Measurements from ENCODE around the gene SRSF2. TPM values are rescaled to one million over a fixed set of nuclear protein-coding genes. Genes with fewer than 3 reads are reported as not detected.
A peak's percentile ranks its signal among the peaks of the same experiment; 100 is the strongest.
"Not testable (repeated sequence)": the region's sequence is repeated elsewhere in the genome, so short reads cannot be mapped to it uniquely, and the experiment has no call there.

SRSF2 gene
- total RNA-seq, 2 donors from 2014 or later = 242 to 351 TPM

DNA sequence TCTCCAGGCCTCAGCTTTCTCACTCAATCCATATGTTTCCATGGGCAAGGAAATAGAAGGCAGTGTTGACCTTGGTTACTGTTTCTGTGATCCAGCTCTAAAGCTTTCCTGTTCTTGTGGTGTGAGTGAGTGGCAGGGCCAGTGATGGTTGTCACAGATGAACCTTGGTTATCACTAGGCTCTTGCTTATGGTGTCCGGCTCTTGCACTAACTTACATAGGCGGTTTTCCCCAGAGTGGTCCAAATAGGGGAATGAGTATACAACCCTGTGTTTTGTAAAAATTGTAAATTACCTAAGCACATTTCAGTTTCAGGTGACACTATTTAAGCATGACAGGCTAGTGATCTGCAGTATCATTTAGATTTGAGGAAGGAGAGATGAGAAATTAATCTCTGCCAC lies 7.6 kb upstream of the SRSF2 start:
- Mint-ChIP-seq H3K9me3 (no peaks in the 10 kb centered on the region), H3K36me3 (peaks cover 0 to 36% of the 10 kb centered on the region in 2 donors), H3K27ac (no peak overlapping the region)
- ATAC-seq = peak; percentile 40 to 60
- DNase-seq (ENCODE audit: low spot score in 2 of 2) = no peak

GRCh38 chr17:76742958-76743357 lies 5.8 kb upstream of the SRSF2 start:
- Mint-ChIP-seq H3K36me3 (peaks cover 10 to 36% of the 10 kb centered on the region in 2 donors), H3K27ac (peak overlapping the region in 1 of 2 donors; percentile 9), H3K9me3 (no peaks in the 10 kb centered on the region)
- ATAC-seq = peak; percentile 63 to 77
- DNase-seq (ENCODE audit: low spot score in 2 of 2) = no peak

DNA sequence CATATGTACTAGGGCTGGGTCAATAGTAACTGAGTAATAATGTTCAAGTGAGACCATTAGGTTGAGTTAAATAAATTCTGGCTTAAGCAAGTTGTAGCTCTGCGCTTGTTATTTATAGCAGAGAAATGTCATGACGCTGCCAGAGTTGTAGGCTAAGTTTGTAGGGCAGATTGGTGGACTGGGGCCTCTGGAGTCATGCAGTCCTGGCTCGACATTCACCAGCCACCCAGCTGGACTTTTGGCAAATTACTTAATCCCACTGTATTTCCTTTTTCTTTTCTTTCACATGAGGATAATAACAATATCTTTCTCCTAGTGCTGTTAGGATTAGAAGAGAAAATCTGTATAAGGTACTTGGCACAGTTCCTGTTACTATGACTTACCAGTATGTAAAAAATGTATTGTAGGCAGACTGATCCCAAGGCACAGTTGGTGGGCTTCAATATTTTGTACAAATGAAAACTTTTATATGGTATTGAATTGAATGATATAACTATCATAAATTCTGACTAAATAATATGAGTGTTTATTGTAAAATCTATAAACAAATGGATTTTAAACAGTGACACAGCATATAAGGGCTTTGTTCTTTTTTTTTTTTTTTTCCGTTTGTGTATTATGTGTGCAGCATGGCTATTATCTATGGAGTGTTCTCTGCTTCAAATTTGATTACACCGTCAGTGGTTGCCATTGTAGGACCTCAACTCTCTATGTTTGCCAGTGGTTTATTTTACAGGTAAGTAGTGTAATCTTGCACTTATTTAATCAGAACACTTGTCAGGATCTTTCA lies 3.4 kb upstream of the SRSF2 start:
- Mint-ChIP-seq H3K36me3 (peaks cover 20 to 30% of the 10 kb centered on the region in 2 donors), H3K27ac (no peak overlapping the region), H3K9me3 (no peaks in the 10 kb centered on the region)
- ATAC-seq = no peak
- no peak for DNase-seq (ENCODE audit: low spot score in 2 of 2)

GRCh38 chr17:76739568-76740115 lies 2.5 kb upstream of the SRSF2 start:
- ATAC-seq; DNase-seq (ENCODE audit: low spot score in 2 of 2); H3K9me3 Mint-ChIP-seq; H3K27ac Mint-ChIP-seq: not testable (repeated sequence)
- peaks cover 29 to 30% of the 10 kb centered on the region in 2 donors for H3K36me3 Mint-ChIP-seq

GRCh38 chr17:76738468-76738850 lies 1.3 kb upstream of the SRSF2 start:
- Mint-ChIP-seq H3K36me3 (peaks cover 35 to 41% of the 10 kb centered on the region in 2 donors), H3K27ac (peak overlapping the region; percentile 97 to 100), H3K9me3 (peaks cover 0 to 3% of the 10 kb centered on the region in 2 donors)
- ATAC-seq = no peak
- no peak for DNase-seq (ENCODE audit: low spot score in 2 of 2)

DNA sequence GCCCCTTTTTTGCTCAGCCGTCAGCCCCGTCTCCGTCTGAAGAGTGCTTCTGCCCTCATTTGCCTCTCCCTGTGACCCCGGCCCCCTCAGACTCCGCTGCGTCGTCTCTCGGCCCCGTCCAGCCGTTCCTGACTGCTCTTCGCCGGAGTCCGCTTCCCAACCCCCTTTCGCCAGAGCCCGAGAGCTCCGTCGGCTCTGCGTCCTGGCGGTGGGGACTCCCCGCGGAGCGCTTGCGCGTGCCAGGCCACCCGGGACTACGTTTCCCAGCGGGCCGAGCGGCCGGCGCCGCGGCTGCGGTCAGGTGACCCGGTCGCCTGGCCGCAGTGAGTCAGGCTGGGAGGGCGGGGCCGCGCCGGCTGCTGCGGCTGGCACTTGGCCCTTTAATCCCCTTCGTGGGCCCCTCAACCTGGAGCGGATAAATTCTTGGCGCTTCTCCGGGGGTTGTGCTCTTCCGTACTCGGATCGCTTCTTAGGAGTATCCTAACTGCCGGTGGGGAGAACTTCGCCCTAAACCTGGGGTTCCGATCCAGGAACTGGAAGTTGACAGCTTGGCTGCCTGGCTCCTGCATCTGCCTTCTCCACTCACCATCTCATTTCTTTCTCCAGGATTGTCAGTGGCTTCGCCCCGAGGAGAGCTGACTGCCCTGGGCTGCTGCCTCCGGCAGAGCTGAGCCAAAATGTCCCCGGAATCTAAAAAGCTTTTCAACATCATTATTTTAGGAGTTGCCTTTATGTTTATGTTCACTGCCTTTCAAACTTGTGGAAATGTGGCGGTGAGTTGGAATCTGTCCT lies 741 bp upstream of the SRSF2 start, which contains the start of gene MFSD11:
Gene MFSD11 (plus strand): TSS at position 444 of the 792 bp plus-strand sequence. CDS start 234 bp downstream, at position 678.
- Mint-ChIP-seq H3K9me3 (peaks cover 0 to 3% of the 10 kb centered on the region in 2 donors), H3K27ac (peak within 1 kb of the TSS; percentile 97 to 100), H3K36me3 (peaks cover 41 to 47% of the 10 kb centered on the region in 2 donors)
- peak; percentile 72 to 76 for ATAC-seq
- DNase-seq (ENCODE audit: low spot score in 2 of 2) = peak; percentile 90 to 97

GRCh38 chr17:76736349-76737081 lies 616 bp downstream of the SRSF2 start:
- Mint-ChIP-seq H3K36me3 (peaks cover 39 to 48% of the 10 kb centered on the region in 2 donors), H3K9me3 (peaks cover 0 to 3% of the 10 kb centered on the region in 2 donors), H3K27ac (peak overlapping the region; percentile 99 to 100)
- peak; percentile 60 to 78 for DNase-seq (ENCODE audit: low spot score in 2 of 2)
- ATAC-seq = peak; percentile 6 to 16

GRCh38 chr17:76735586-76736348 lies 1.4 kb downstream of the SRSF2 start:
- peaks cover 0 to 3% of the 10 kb centered on the region in 2 donors for H3K9me3 Mint-ChIP-seq
- DNase-seq (ENCODE audit: low spot score in 2 of 2) (peak in 1 of 2 donors; percentile 36), ATAC-seq (no peak)
- peak overlapping the region; percentile 99 to 100 for H3K27ac Mint-ChIP-seq
- H3K36me3 Mint-ChIP-seq = peaks cover 42 to 48% of the 10 kb centered on the region in 2 donors

DNA sequence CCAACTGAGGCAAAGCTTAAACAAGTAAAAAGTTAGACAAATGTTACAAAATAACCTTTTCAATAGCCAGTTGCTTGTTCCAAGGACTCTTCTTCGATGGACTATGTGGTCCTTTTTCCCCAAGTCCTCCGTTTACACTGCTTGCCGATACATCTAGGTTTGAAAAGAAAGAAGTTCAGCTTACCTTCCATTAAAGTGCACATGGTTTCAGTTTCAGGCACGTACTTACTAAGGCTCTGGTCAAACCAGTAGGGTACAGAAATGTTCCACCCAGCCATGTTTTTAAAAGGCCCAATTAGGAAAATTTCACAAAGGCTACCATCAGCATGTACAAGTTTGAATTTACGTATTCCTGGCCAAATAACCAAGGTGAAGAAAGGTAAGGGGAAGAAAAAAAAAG lies 2.1 kb downstream of the SRSF2 start:
- H3K27ac Mint-ChIP-seq = peak overlapping the region; percentile 99 to 100
- no peak for DNase-seq (ENCODE audit: low spot score in 2 of 2)
- peaks cover 43 to 48% of the 10 kb centered on the region in 2 donors for H3K36me3 Mint-ChIP-seq

DNA sequence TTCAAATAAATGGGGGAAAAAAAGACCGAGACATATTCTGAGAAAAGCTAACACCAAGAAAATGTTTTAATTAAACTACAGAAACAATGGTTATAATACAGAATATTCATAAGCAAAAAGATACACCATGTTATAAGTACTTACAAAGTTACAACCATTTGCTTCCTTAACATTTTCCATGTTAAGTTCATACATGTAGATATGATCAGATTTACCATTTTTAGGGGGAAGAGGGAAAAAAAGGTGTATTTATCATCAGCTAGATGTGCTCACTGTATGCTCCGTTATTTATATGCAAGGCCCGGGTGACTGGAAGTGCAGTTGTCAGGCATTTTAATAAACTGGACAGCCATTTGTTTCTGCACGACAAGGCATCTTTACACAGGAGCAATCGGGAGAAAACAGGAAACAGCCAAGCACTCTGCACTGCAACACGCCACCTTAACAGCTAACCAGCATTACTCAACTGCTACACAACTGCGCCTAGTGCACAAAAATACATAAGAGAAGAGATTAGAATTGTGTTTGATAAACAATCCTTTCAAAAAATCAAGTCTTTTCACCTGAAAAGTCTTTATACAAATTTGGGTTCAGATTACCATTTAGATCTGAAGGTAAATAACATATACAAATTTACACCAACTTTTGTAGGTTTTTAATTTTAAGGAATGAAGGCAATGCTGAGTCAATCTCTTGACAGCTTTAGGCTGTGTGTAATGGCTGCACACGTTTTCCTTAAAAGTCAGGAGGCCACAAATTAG lies 2.9 kb downstream of the SRSF2 start:
- DNase-seq (ENCODE audit: low spot score in 2 of 2) (no peak), ATAC-seq (no peak)
- H3K27ac Mint-ChIP-seq = peak overlapping the region; percentile 99 to 100
- peaks cover 0 to 3% of the 10 kb centered on the region in 2 donors for H3K9me3 Mint-ChIP-seq
- H3K36me3 Mint-ChIP-seq = peaks cover 48 to 51% of the 10 kb centered on the region in 2 donors

More for the DNA sequence above, 2.1 kb downstream of the SRSF2 start:
- ATAC-seq = no peak
- H3K9me3 Mint-ChIP-seq = peaks cover 0 to 3% of the 10 kb centered on the region in 2 donors

DNA sequence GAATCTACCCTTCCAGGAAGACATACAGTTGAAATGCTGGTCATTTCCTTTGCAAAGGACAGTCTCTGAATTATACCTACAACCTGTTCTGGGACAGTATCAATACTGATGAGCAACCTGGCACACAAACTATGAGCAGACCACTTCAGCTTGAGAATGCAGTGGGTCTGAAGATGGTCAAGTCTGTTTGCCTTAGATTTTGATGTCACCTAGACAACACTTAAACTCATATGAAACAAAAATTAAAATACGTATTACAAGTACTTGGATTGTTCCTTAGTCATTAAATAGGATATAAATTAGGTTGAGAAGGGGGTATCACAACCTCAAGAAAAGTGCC lies 3.5 kb downstream of the SRSF2 start:
- ATAC-seq (no peak), DNase-seq (ENCODE audit: low spot score in 2 of 2) (no peak)
- Mint-ChIP-seq H3K9me3 (peaks cover 0 to 3% of the 10 kb centered on the region in 2 donors), H3K27ac (peak overlapping the region; percentile 72 to 100), H3K36me3 (peaks cover 43 to 53% of the 10 kb centered on the region in 2 donors)

DNA sequence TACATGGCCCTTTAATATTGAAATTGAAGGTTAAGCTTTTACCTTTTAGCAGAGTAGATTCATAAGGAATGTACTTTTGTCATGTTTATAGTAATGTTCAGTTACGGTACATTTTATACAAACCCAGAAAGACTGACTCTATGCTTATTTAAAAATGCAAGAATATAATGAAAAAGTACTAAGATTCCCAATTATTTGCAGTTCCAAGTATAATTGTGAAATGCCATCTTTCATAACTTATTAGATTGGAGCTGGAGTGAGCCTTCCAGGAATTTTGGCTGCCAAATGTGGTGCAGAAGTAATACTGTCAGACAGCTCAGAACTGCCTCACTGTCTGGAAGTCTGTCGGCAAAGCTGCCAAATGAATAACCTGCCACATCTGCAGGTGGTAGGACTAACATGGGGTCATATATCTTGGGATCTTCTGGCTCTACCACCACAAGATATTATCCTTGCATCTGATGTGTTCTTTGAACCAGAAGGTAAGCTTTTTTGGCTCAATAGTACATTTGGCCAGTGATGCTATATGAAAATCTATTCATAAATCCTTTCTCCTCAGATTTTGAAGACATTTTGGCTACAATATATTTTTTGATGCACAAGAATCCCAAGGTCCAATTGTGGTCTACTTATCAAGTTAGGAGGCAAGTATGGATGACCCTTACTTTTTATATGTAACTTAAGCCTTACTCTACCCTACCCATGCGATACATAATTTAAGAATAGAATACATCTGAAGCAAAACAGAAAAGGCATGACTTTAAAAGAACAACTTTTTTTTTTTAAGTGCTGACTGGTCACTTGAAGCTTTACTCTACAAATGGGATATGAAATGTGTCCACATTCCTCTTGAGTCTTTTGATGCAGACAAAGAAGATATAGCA lies 4.2 kb downstream of the SRSF2 start:
- peaks cover 0 to 3% of the 10 kb centered on the region in 2 donors for H3K9me3 Mint-ChIP-seq
- peak overlapping the region; percentile 72 to 100 for H3K27ac Mint-ChIP-seq
- peaks cover 37 to 53% of the 10 kb centered on the region in 2 donors for H3K36me3 Mint-ChIP-seq
- ATAC-seq = no peak
- DNase-seq (ENCODE audit: low spot score in 2 of 2) = no peak

DNA sequence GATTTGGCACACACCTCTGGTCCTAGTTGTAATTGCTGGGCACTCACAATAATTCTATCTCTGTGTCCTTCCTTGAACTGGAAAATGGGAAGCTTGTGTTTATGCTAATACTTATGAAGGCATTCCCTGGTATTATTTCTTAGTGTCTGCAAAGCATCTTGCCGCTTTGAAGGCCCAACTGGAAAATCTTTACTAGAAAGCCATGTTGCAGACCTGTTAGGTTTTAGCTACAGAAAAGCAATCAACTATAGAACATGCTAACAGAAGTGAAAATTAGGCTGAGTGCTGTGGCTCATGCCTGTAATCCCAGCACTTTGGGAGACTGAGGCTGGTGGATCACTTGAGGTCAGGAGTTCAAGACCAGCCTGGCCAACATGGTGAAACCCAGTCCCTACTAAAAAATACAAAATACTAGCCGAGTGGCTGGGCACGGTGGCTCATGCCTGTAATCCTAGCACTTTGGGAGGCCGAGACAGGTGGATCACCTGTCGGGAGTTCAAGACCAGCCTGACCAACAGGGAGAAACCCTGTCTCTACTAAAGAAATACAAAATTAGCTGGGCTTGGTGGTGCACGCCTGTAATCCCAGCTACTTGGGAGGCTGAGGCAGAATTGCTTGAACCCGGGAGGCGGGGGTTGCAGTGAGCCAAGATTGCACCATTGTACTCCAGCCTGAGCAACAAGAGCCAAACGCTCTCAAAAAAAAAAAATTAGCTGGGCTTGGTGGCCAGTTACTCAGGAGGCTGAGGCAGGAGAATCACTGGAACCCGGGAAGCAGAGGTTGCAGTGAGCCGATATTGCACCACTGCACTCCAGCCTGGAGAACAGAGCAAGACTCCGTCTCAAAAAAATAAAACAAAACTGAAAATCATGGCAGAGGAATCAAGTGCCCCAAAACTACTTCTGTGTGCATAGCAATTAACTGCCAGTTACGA lies 5.1 kb downstream of the SRSF2 start:
- ATAC-seq; H3K9me3 Mint-ChIP-seq; DNase-seq (ENCODE audit: low spot score in 2 of 2): not testable (repeated sequence)
- H3K36me3 Mint-ChIP-seq = peaks cover 41 to 61% of the 10 kb centered on the region in 2 donors
- H3K27ac Mint-ChIP-seq = peak overlapping the region; percentile 93 to 100

Data from activated naive CD4-positive, alpha-beta T cell treated with anti-CD3 and anti-CD28 coated beads, Interleukin-2, amount 50 U/mL, for 72 hours (primary cell).